K562 (cell line): ENCODE data around the gene FAAH. TPM values are rescaled to one million over a fixed set of nuclear protein-coding genes. Genes with fewer than 3 reads are reported as not detected.

Experiments used
- ATAC-seq: fragments of 200-7000 bp; cut with Tn5 transposase; 3 replicates; pipeline ENCODE4 v1.9.1; 2020; ENCODE audit warnings: moderate library complexity
- BruUV-seq: library from RNA; stranded (reverse); fragments of 400-500 nt; replicated peaks from 2 replicates; lab custom pipeline; 2021; lab: Mats Ljungman, UMichigan
- CTCF ChIA-PET: fragments of 300-600 bp; formaldehyde crosslinking; extraction: SDS; loops from one replicate; lab custom pipeline; 2021; ENCODE audit warnings: low intra/inter-chr PET ratio; lab: Yijun Ruan, JAX
- POLR2A ChIA-PET: fragments of 300-600, 350-650 bp; sonication (Branson Sonifier 250); formaldehyde crosslinking; extraction: SDS; loops from one replicate; lab custom pipeline; 2021; ENCODE audit warnings: antibody characterized with exemption, inconsistent platforms; lab: Yijun Ruan, JAX
- DNase-seq, 4 experiments: peaks; one replicate each; pipeline versions ENCODE4 v3.0.0 to v3.0.0-alpha.2; 2011 to 2018; ENCODE audit warnings: low spot score in 3 of 4, mixed read lengths in 3 of 4; ENCODE audit errors: extremely low read depth in 1 of 4
- FAIRE-seq: peaks from 2 replicates; lab custom pipeline; 2011; peaks lifted over from hg19 to GRCh38; lab: Jason Lieb, UNC
- H2AFZ ChIP-seq: 2 replicates; pipeline ENCODE4 v1.6.0; 2011; ENCODE audit warnings: low read depth, low read length, control low read depth, inconsistent platforms
- H3K27ac ChIP-seq: fragments of 200-600 bp; 3 replicates; pipeline ENCODE4 v1.8.0; 2011; ENCODE audit warnings: low read depth, mild to moderate bottlenecking, control low read depth, inconsistent platforms, low read length, moderate library complexity, mixed read lengths; ENCODE audit errors: extremely low read depth
- H3K27me3 ChIP-seq, 2 experiments: fragments of 300-600 bp in 1 of 2; 2 replicates in 1 of 2; 3 replicates in 1 of 2; pipeline versions ENCODE4 v1.6.0 to v1.8.0; 2011; ENCODE audit warnings: inconsistent platforms in 2 of 2, low read length in 2 of 2, mild to moderate bottlenecking in 1 of 2, mixed read lengths in 1 of 2, moderate library complexity in 1 of 2; ENCODE audit not compliant: control insufficient read depth in 2 of 2, insufficient read depth in 2 of 2
- H3K36me3 ChIP-seq: fragments of 300-600 bp; 3 replicates; pipeline ENCODE4 v1.8.0; 2011; ENCODE audit warnings: mild to moderate bottlenecking, low read length, inconsistent platforms; ENCODE audit not compliant: control insufficient read depth, insufficient read depth
- H3K4me1 ChIP-seq, 2 experiments: fragments of 200-600 bp in 1 of 2; replicated peaks in 1 of 2; 2 replicates in 1 of 2; 3 replicates in 1 of 2; pipeline versions ENCODE4 v1.5.1 to v1.8.0; 2011; ENCODE audit warnings: inconsistent platforms in 2 of 2, low read length in 2 of 2, mild to moderate bottlenecking in 1 of 2, mixed read lengths in 1 of 2, moderate library complexity in 1 of 2; ENCODE audit not compliant: control insufficient read depth in 2 of 2, insufficient read depth in 2 of 2
- H3K4me2 ChIP-seq: 2 replicates; pipeline ENCODE4 v1.6.1; 2011; ENCODE audit warnings: low read length, control low read depth, inconsistent platforms, mixed read lengths; ENCODE audit not compliant: insufficient read depth
- H3K4me3 ChIP-seq: fragments of 200-600 bp; sonication (generic), shearing (Covaris generic); 2 replicates; pipeline ENCODE4 v1.5.1; 2016; ENCODE audit warnings: control low read depth, inconsistent platforms
- H3K79me2 ChIP-seq: fragments of 200-600 bp; 3 replicates; pipeline ENCODE4 v1.8.0; 2011; ENCODE audit warnings: low read length, inconsistent platforms; ENCODE audit not compliant: control insufficient read depth, insufficient read depth
- H3K9ac ChIP-seq, 2 experiments: 2 replicates each; pipeline versions ENCODE4 v1.6.0 to v1.6.1; 2011; ENCODE audit warnings: low read depth in 2 of 2, low read length in 2 of 2, control low read depth in 1 of 2, inconsistent platforms in 1 of 2, mild to moderate bottlenecking in 1 of 2, mixed read lengths in 1 of 2; ENCODE audit not compliant: insufficient read depth in 1 of 2
- H3K9me1 ChIP-seq: one replicate; pipeline ENCODE4 v1.6.0; 2011; ENCODE audit warnings: inconsistent platforms, mild to moderate bottlenecking, low read length, moderate library complexity; ENCODE audit not compliant: control insufficient read depth, insufficient read depth
- H3K9me3 ChIP-seq: replicated peaks from 2 replicates; pipeline ENCODE4 v1.5.1; 2011; ENCODE audit warnings: low read depth, low read length, inconsistent platforms; ENCODE audit not compliant: control insufficient read depth, insufficient read depth
- H4K20me1 ChIP-seq: replicated peaks from 2 replicates; pipeline ENCODE4 v1.6.1; 2011; ENCODE audit warnings: low read length, inconsistent platforms, mixed read lengths; ENCODE audit not compliant: control insufficient read depth, insufficient read depth
- ADNP ChIP-seq: fragments of 200-800 bp; sonication (Bioruptor generic); IDR thresholded peaks from 2 replicates; pipeline ENCODE4 v1.6.1; 2016; ENCODE audit warnings: missing genetic modification characterization, missing compliant biosample characterization
- BMI1 ChIP-seq: fragments of 150-350 bp; IDR thresholded peaks from 2 replicates; pipeline ENCODE4 v1.6.1; 2014; ENCODE audit warnings: low read length
- CSDE1 ChIP-seq, 2 experiments: fragments of 450-650 bp; IDR thresholded peaks; 2 replicates each; pipeline ENCODE4 v1.6.1; 2016; ENCODE audit warnings: mild to moderate bottlenecking in 1 of 2
- EHMT2 ChIP-seq: fragments of 450-650 bp; IDR thresholded peaks from 2 replicates; pipeline ENCODE4 v1.6.1; 2018; ENCODE audit warnings: antibody characterized with exemption
- FIP1L1 ChIP-seq: fragments of 200-400 bp; formaldehyde crosslinking; IDR thresholded peaks from 2 replicates; pipeline ENCODE4 v1.6.1; 2018; ENCODE audit warnings: mild to moderate bottlenecking, low read depth, low read length; ENCODE audit not compliant: poor library complexity, severe bottlenecking
- IFI16 ChIP-seq: fragments of 250-450 bp; sonication (Bioruptor Pico); IDR thresholded peaks from 2 replicates; pipeline ENCODE4 v2.1.2; 2022; ENCODE audit warnings: mild to moderate bottlenecking, inconsistent platforms
- MECOM ChIP-seq: fragments of 250-450 bp; sonication (Bioruptor Pico); IDR thresholded peaks from 2 replicates; pipeline ENCODE4 v1.8.0; 2022; ENCODE audit warnings: inconsistent platforms
- NR2C1 ChIP-seq, 2 experiments: fragments of 450-650 bp; IDR thresholded peaks; 2 replicates each; pipeline ENCODE4 v1.6.1; 2017; ENCODE audit warnings: mild to moderate bottlenecking in 2 of 2, antibody characterized with exemption in 1 of 2, inconsistent platforms in 1 of 2, missing compliant biosample characterization in 1 of 2, missing genetic modification characterization in 1 of 2
- SMARCA5 ChIP-seq: fragments of 450-650 bp; IDR thresholded peaks from 2 replicates; pipeline ENCODE4 v1.6.1; 2016
- TAF9B ChIP-seq: fragments of 450-650 bp; IDR thresholded peaks from 2 replicates; pipeline ENCODE4 v1.6.1; 2018; ENCODE audit warnings: mild to moderate bottlenecking; ENCODE audit not compliant: partially characterized antibody
- TEAD2 ChIP-seq: fragments of 450-650 bp; IDR thresholded peaks from 2 replicates; pipeline ENCODE4 v1.6.1; 2016; ENCODE audit warnings: missing genetic modification characterization, control low read depth, missing compliant biosample characterization
- ZBTB8A ChIP-seq: fragments of 450-650 bp; IDR thresholded peaks from 2 replicates; pipeline ENCODE4 v1.6.1; 2018; ENCODE audit warnings: mild to moderate bottlenecking, moderate library complexity; ENCODE audit not compliant: partially characterized antibody
- ZNF140 ChIP-seq: fragments of 250-450 bp; sonication (Bioruptor Pico); IDR thresholded peaks from 2 replicates; pipeline ENCODE4 v1.8.0; 2021; ENCODE audit warnings: moderate library complexity, mild to moderate bottlenecking, inconsistent platforms
- ZNF143 ChIP-seq: sonication (generic); formaldehyde crosslinking; IDR thresholded peaks from 2 replicates; pipeline ENCODE4 v1.9.0; 2022; ENCODE audit warnings: mild to moderate bottlenecking, missing genetic modification reagents
- ZNF584 ChIP-seq: fragments of 200-800 bp; sonication (Bioruptor generic); IDR thresholded peaks from 2 replicates; pipeline ENCODE4 v1.6.1; 2016; ENCODE audit warnings: low read depth, mild to moderate bottlenecking, missing genetic modification characterization, missing compliant biosample characterization
- ZNF778 ChIP-seq: fragments of 450-650 bp; formaldehyde crosslinking; IDR thresholded peaks from 2 replicates; pipeline ENCODE4 v1.4.0; 2020; ENCODE audit warnings: mild to moderate bottlenecking, moderate library complexity
- WGBS: fragments of 100-300 bp; shearing (Covaris generic); methylation state at CpG from one replicate; pipeline ENCODE4 v1.1.6; 2016; ENCODE audit warnings: low coverage, mixed read lengths; ENCODE audit not compliant: insufficient coverage; ENCODE audit errors: missing lambda C conversion rate; 5-methylcytosine and 5-hydroxymethylcytosine counted together
- in situ Hi-C: fragments of 300-500 bp; cut with MboI; formaldehyde crosslinking; loops from 4 replicates; pipeline ENCODE4 v1.15.0; 2018; ENCODE audit warnings: inconsistent platforms, mixed read lengths
- intact Hi-C: fragments of 100-400 bp; cut with micrococcal nuclease; formaldehyde crosslinking; loops from 2 replicates; pipeline ENCODE4 v1.14.2; 2022
- polyA plus RNA-seq, 8 experiments: library from polyadenylated mRNA; depleted of rRNA in 4 of 8; stranded (reverse) in 5 of 8; unstranded in 3 of 8; fragments of >200 nt; fragmentation: Nextera tagmentation in 2 of 8; fragmentation: Illumina TruSeq in 1 of 8; extraction: Ambion mirVana in 2 of 8; extraction: Trizol in 1 of 8; gene quantifications; 2 replicates each; pipeline versions ENCODE4 v1.2.1 to v1.2.3, GENCODE V29; 2011 to 2014; ENCODE audit warnings: inconsistent platforms in 1 of 8, missing spikeins in 1 of 8
- total RNA-seq, 7 experiments: library from RNA; depleted of rRNA in 6 of 7; stranded (reverse); fragments of >200 nt in 6 of 7; fragmentation: Illumina TruSeq in 2 of 7; extraction: Trizol in 2 of 7; gene quantifications; 2 replicates each; pipeline versions ENCODE4 v1.2.1 to v1.2.3, GENCODE V29; 2011 to 2021; ENCODE audit warnings: low replicate concordance in 1 of 7
- TF ChIP-seq, protein P1 (sequence below): sonication (generic); formaldehyde crosslinking; IDR thresholded peaks from 2 replicates; pipeline ENCODE4 v1.8.1; 2023; ENCODE audit warnings: mild to moderate bottlenecking, missing genetic modification reagents
- TF ChIP-seq, protein P2 (sequence below): IDR thresholded peaks from 3 replicates; pipeline ENCODE4 v1.6.1; 2011; ENCODE audit warnings: borderline replicate concordance, mild to moderate bottlenecking, moderate library complexity; ENCODE audit not compliant: insufficient read length; ENCODE audit errors: extremely low read depth

Gene FAAH
- total and polyA plus RNA-seq, 9 of the 15 experiments (the other 6 are each of a cell fraction or from before 2014, with no cell fraction given): 0.06 to 1.1 (median 0.32) TPM

DNA sequence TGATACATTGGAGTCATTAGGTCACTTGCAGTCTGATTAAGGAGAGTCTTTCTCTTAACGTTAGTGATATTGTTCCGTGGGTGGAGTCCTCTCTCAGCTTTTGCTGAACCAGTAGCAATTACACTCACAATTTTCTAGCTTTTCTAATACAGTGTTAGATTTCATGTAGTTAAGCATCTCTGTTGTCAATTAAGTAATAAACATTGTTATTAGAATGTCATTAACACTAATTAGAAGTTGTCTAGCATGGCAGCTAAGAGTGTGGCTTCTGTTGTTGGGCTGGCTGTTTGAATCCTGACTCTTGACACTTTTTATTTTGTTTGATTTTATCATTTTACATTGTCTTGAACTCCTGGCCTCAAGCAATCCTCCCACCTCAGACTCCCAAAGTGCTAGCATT is 33.4 kb downstream of the FAAH start (continued):
- TF ChIP-seq, protein P1, sequence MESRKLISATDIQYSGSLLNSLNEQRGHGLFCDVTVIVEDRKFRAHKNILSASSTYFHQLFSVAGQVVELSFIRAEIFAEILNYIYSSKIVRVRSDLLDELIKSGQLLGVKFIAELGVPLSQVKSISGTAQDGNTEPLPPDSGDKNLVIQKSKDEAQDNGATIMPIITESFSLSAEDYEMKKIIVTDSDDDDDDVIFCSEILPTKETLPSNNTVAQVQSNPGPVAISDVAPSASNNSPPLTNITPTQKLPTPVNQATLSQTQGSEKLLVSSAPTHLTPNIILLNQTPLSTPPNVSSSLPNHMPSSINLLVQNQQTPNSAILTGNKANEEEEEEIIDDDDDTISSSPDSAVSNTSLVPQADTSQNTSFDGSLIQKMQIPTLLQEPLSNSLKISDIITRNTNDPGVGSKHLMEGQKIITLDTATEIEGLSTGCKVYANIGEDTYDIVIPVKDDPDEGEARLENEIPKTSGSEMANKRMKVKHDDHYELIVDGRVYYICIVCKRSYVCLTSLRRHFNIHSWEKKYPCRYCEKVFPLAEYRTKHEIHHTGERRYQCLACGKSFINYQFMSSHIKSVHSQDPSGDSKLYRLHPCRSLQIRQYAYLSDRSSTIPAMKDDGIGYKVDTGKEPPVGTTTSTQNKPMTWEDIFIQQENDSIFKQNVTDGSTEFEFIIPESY (CRISPR knock-in tag): no peak

DNA sequence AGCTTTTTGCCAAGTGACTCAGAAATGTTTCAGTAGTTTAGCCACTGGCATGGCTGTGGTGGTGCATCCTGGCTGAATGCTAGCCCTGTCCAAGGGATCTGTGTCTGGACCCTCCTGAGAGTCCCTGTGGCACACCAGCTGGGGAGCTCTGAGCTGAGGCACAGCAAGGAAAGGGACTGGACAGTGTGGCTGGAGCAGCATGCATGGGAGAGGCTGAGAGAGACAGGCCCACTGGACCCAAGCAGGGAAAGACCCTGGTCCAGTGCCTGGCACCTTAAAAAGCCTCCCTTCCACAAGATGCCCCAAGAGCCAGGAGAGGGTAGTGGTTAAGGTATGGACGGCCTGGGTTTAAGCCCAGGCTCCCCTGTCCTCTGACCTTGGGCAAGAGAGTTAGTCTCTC is 35.3 kb downstream of the FAAH start:
- Histone ChIP-seq H3K9me1 (no peaks in the 10 kb centered on the region), H3K36me3 (no peaks in the 10 kb centered on the region), H3K79me2 (no peaks in the 10 kb centered on the region), H3K4me3 (no peak overlapping the region), H3K9me3 (no peaks in the 10 kb centered on the region), H3K9ac (0 out of 4 replicates have a peak overlapping the region, but pooled peaks of 1 of the 2 experiments have one; percentile 6), H4K20me1 (no peaks in the 10 kb centered on the region), H3K4me2 (no peak overlapping the region), H3K27me3 (peaks cover 0 to 2% of the 10 kb centered on the region in 2 experiments; a peak in 2 of 5 replicates), H3K4me1 (peaks cover 0 to 4% of the 10 kb centered on the region in 2 experiments; a peak in 2 of 5 replicates), H2AFZ (no peak overlapping the region), H3K27ac (no peak overlapping the region)
- no peak for TF ChIP-seq ZNF584 (CRISPR knock-in tag)
- no peak for TF ChIP-seq MECOM (CRISPR knock-in tag)
- no peak for TF ChIP-seq NR2C1 (IDR thresholded peaks at IDR 0.05)
- TF ChIP-seq NR2C1 (tag; IDR thresholded peaks at IDR 0.05): no peak
- no peak for TF ChIP-seq FIP1L1
- TF ChIP-seq ZNF140 (CRISPR knock-in tag): no peak
- TF ChIP-seq EHMT2: no peak
- no peak for TF ChIP-seq ZNF778 (CRISPR knock-in tag)
- no peak for TF ChIP-seq CSDE1 (IDR thresholded peaks at IDR 0.05)
- no peak for TF ChIP-seq BMI1
- TF ChIP-seq, protein P2, sequence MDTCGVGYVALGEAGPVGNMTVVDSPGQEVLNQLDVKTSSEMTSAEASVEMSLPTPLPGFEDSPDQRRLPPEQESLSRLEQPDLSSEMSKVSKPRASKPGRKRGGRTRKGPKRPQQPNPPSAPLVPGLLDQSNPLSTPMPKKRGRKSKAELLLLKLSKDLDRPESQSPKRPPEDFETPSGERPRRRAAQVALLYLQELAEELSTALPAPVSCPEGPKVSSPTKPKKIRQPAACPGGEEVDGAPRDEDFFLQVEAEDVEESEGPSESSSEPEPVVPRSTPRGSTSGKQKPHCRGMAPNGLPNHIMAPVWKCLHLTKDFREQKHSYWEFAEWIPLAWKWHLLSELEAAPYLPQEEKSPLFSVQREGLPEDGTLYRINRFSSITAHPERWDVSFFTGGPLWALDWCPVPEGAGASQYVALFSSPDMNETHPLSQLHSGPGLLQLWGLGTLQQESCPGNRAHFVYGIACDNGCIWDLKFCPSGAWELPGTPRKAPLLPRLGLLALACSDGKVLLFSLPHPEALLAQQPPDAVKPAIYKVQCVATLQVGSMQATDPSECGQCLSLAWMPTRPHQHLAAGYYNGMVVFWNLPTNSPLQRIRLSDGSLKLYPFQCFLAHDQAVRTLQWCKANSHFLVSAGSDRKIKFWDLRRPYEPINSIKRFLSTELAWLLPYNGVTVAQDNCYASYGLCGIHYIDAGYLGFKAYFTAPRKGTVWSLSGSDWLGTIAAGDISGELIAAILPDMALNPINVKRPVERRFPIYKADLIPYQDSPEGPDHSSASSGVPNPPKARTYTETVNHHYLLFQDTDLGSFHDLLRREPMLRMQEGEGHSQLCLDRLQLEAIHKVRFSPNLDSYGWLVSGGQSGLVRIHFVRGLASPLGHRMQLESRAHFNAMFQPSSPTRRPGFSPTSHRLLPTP: no peak
- no peak for TF ChIP-seq TAF9B
- no peak for TF ChIP-seq SMARCA5
- TF ChIP-seq TEAD2 (tag): no peak
- TF ChIP-seq ZBTB8A: no peak
- TF ChIP-seq ZNF143 (CRISPR knock-in tag): no peak
- no peak for TF ChIP-seq ADNP (tag)
- TF ChIP-seq IFI16 (CRISPR knock-in tag): no peak
- FAIRE-seq (no peak), ATAC-seq (no peak), DNase-seq (no peak)
- intact Hi-C loops (no loop called here), in situ Hi-C loops (no loop called here)
- ChIA-PET POLR2A (interaction anchor here (1.3 kb wide), 1 partner anchor 12 kb away, joined by 4 read pairs; no protein-coding TSS in a partner anchor), CTCF (no interaction called here)
- WGBS: 6% methylated on average over 1 of the region's 1 CpG
- no TSS peak for BruUV-seq
